HepG2 (cell line): ENCODE results near the gene ATP4B.

ENCODE experiments used
- BCLAF1 ChIP-seq: fragments of 450-650 bp; IDR thresholded peaks from 2 replicates; pipeline ENCODE4 v1.6.1; 2017; ENCODE audit warnings: mild to moderate bottlenecking
- CTCF ChIP-seq: sonication (generic); formaldehyde crosslinking; IDR thresholded peaks from 2 replicates; pipeline ENCODE4 v1.5.0; 2020; ENCODE audit warnings: mild to moderate bottlenecking, missing genetic modification reagents, moderate library complexity
- EZH2 ChIP-seq: conservative IDR thresholded peaks from 2 replicates; pipeline ENCODE4 v1.6.1; 2012; ENCODE audit warnings: mild to moderate bottlenecking, low read depth, low read length, moderate library complexity
- HDAC2 ChIP-seq: sonication (generic); formaldehyde crosslinking; IDR thresholded peaks from 2 replicates; pipeline ENCODE4 v1.4.0; 2020; ENCODE audit warnings: missing genetic modification reagents
- KDM1A ChIP-seq: IDR thresholded peaks from 2 replicates; pipeline ENCODE4 v1.6.1; 2016; ENCODE audit warnings: missing compliant biosample characterization
- MEF2D ChIP-seq: sonication (generic); formaldehyde crosslinking; IDR thresholded peaks from 2 replicates; pipeline ENCODE4 v1.5.1; 2020; ENCODE audit warnings: mild to moderate bottlenecking, missing genetic modification reagents
- STAT5B ChIP-seq: sonication (generic); formaldehyde crosslinking; IDR thresholded peaks from 2 replicates; pipeline ENCODE4 v1.4.0; 2020; ENCODE audit warnings: missing genetic modification reagents
- THRA ChIP-seq: sonication (generic); formaldehyde crosslinking; IDR thresholded peaks from 2 replicates; pipeline ENCODE4 v1.4.0; 2020; ENCODE audit warnings: missing genetic modification reagents, borderline replicate concordance
- ZBTB21 ChIP-seq: sonication (generic); formaldehyde crosslinking; IDR thresholded peaks from 2 replicates; pipeline ENCODE4 v1.4.0; 2020; ENCODE audit warnings: missing genetic modification reagents
- ZBTB7A ChIP-seq: sonication (generic); formaldehyde crosslinking; IDR thresholded peaks from 2 replicates; pipeline ENCODE4 v1.8.0; 2022; ENCODE audit warnings: mild to moderate bottlenecking, missing genetic modification reagents
- ZNF639 ChIP-seq: conservative IDR thresholded peaks from 2 replicates; pipeline ENCODE4 v1.6.1; 2018; ENCODE audit warnings: missing genetic modification reagents

GRCh38 chr13:113635048-113635420 is 23.0 kb downstream of the ATP4B start:
- TF ChIP-seq STAT5B (CRISPR knock-in tag) (no peak), HDAC2 (CRISPR knock-in tag) (no peak), THRA (no peak), BCLAF1 (no peak), ZNF639 (CRISPR knock-in tag) (no peak), EZH2 (no peak), ZBTB7A (CRISPR knock-in tag) (no peak), CTCF (CRISPR knock-in tag) (no peak), ZBTB21 (no peak), KDM1A (CRISPR knock-in tag) (no peak), MEF2D (CRISPR knock-in tag) (no peak)
